Neural cell (in vitro differentiated cells): ENCODE data around the gene TAS1R2. TPM values are rescaled to one million over a fixed set of nuclear protein-coding genes. Genes with fewer than 3 reads are reported as not detected.
"Not testable (repeated sequence)": the region's sequence is repeated elsewhere in the genome, so short reads cannot be mapped to it uniquely, and the experiment has no call there.

ENCODE experiments used
- H2AFZ ChIP-seq: fragments of 200-600, 300-800 bp; sonication (generic), shearing (Covaris generic); 2 replicates; pipeline ENCODE4 v1.6.0; 2014; ENCODE audit warnings: low read depth, mild to moderate bottlenecking, antibody characterized with exemption, low read length, moderate library complexity
- H3F3A ChIP-seq: fragments of 200-600 bp; shearing (Covaris generic); 2 replicates; pipeline ENCODE4 v1.6.1; 2016; ENCODE audit warnings: mild to moderate bottlenecking, moderate library complexity, mixed read lengths, antibody characterized with exemption, low read length; ENCODE audit not compliant: insufficient read depth, poor library complexity, severe bottlenecking
- H3K27ac ChIP-seq: fragments of 200-600, 300-800 bp; sonication (generic), shearing (Covaris generic); 2 replicates; pipeline ENCODE4 v1.5.1; 2014; ENCODE audit warnings: mild to moderate bottlenecking, low read length, moderate library complexity
- H3K27me3 ChIP-seq: fragments of 300-800, 200-600 bp; sonication (generic), shearing (Covaris generic); 2 replicates; pipeline ENCODE4 v1.6.0; 2014; ENCODE audit warnings: mild to moderate bottlenecking, low read depth, low read length, moderate library complexity; ENCODE audit not compliant: insufficient read depth
- H3K36me3 ChIP-seq: fragments of 300-800, 200-600 bp; sonication (generic), shearing (Covaris generic); 2 replicates; pipeline ENCODE4 v1.5.1; 2014; ENCODE audit warnings: mild to moderate bottlenecking, antibody characterized with exemption, low read length, moderate library complexity; ENCODE audit not compliant: insufficient read depth
- H3K4me2 ChIP-seq: fragments of 300-800, 200-600 bp; sonication (generic), shearing (Covaris generic); 2 replicates; pipeline ENCODE4 v1.6.0; 2014; ENCODE audit warnings: mild to moderate bottlenecking, low read length
- H3K4me3 ChIP-seq: fragments of 300-800, 200-600 bp; sonication (generic), shearing (Covaris generic); 2 replicates; pipeline ENCODE4 v1.5.1; 2014; ENCODE audit warnings: mild to moderate bottlenecking, low read length, moderate library complexity
- H3K79me2 ChIP-seq: fragments of 200-600 bp; shearing (Covaris generic); replicated peaks from 2 replicates; pipeline ENCODE4 v1.6.0; 2014; ENCODE audit warnings: mild to moderate bottlenecking, low read length, moderate library complexity; ENCODE audit not compliant: insufficient read depth
- H3K9ac ChIP-seq: fragments of 300-800, 200-600 bp; sonication (generic), shearing (Covaris generic); 2 replicates; pipeline ENCODE4 v1.6.1; 2016; ENCODE audit warnings: mild to moderate bottlenecking, low read length, mixed read lengths
- H3K9me2 ChIP-seq: fragments of 200-600 bp; shearing (Covaris generic); 2 replicates; pipeline ENCODE4 v1.6.1; 2016; ENCODE audit warnings: mild to moderate bottlenecking, low read length, mixed read lengths; ENCODE audit not compliant: insufficient read depth
- H3K9me3 ChIP-seq: fragments of 200-600, 300-800 bp; sonication (generic), shearing (Covaris generic); 2 replicates; pipeline ENCODE4 v1.6.1; 2016; ENCODE audit warnings: mild to moderate bottlenecking, mixed run types, low read length, moderate library complexity, mixed read lengths
- H4K20me1 ChIP-seq: fragments of 200-600 bp; shearing (Covaris generic); 2 replicates; pipeline ENCODE4 v1.6.1; 2016; ENCODE audit warnings: mild to moderate bottlenecking, mixed run types; ENCODE audit not compliant: insufficient read depth
- CTCF ChIP-seq: fragments of 450-650 bp; IDR thresholded peaks from 2 replicates; pipeline ENCODE4 v1.5.1; 2014; ENCODE audit warnings: antibody characterized with exemption, mild to moderate bottlenecking, moderate library complexity; ENCODE audit not compliant: poor library complexity, severe bottlenecking
- EP300 ChIP-seq: fragments of 450-650 bp; conservative IDR thresholded peaks from 2 replicates; pipeline ENCODE4 v1.6.1; 2014; ENCODE audit warnings: antibody characterized with exemption, mild to moderate bottlenecking, moderate library complexity; ENCODE audit not compliant: poor library complexity, severe bottlenecking
- MXI1 ChIP-seq: fragments of 450-650 bp; conservative IDR thresholded peaks from 2 replicates; pipeline ENCODE4 v1.6.1; 2014; ENCODE audit warnings: antibody characterized with exemption, mild to moderate bottlenecking; ENCODE audit not compliant: poor library complexity, severe bottlenecking
- POLR2AphosphoS5 ChIP-seq: IDR thresholded peaks from 2 replicates; pipeline ENCODE4 v1.6.1; 2012
- RAD21 ChIP-seq: fragments of 450-650 bp; conservative IDR thresholded peaks from 2 replicates; pipeline ENCODE4 v1.6.1; 2014; ENCODE audit warnings: antibody characterized with exemption, mild to moderate bottlenecking, moderate library complexity
- REST ChIP-seq: IDR thresholded peaks from 2 replicates; pipeline ENCODE4 v1.6.1; 2012; ENCODE audit warnings: borderline replicate concordance
- SMC3 ChIP-seq: fragments of 450-650 bp; conservative IDR thresholded peaks from 2 replicates; pipeline ENCODE4 v1.6.1; 2014; ENCODE audit warnings: antibody characterized with exemption, mild to moderate bottlenecking, moderate library complexity; ENCODE audit not compliant: poor library complexity
- TAF1 ChIP-seq: IDR thresholded peaks from 2 replicates; pipeline ENCODE4 v1.6.1; 2012; ENCODE audit warnings: low read depth
- polyA plus RNA-seq: library from polyadenylated mRNA; depleted of rRNA; stranded (reverse); fragments of >200 nt; gene quantifications from 2 replicates; pipeline ENCODE4 v1.2.3, GENCODE V29; 2014

The TAS1R2 gene
- polyA plus RNA-seq, 1 donor from 2014 or later, result not detected

GRCh38 chr1:18871401-18872070, 12.1 kb upstream of the TAS1R2 start:
- Histone ChIP-seq H3K27ac (no peak overlapping the region), H3K9me3 (no peaks in the 10 kb centered on the region), H3F3A (no peaks in the 10 kb centered on the region), H3K79me2 (no peaks in the 10 kb centered on the region), H3K9ac (no peak overlapping the region), H3K4me3 (no peak overlapping the region), H3K4me2 (no peak overlapping the region), H2AFZ (no peak overlapping the region), H3K9me2 (no peaks in the 10 kb centered on the region), H3K36me3 (no peaks in the 10 kb centered on the region), H4K20me1 (no peaks in the 10 kb centered on the region), H3K27me3 (no peaks in the 10 kb centered on the region)
- no peak for TF ChIP-seq REST
- no peak for TF ChIP-seq RAD21
- no peak for TF ChIP-seq EP300
- TF ChIP-seq MXI1, result no peak
- TF ChIP-seq POLR2AphosphoS5, result no peak
- no peak for TF ChIP-seq CTCF
- TF ChIP-seq TAF1, result no peak

- no peak overlapping the region for H3K9ac ChIP-seq
- no peaks in the 10 kb centered on the region for H3F3A ChIP-seq
- no peaks in the 10 kb centered on the region for H3K9me3 ChIP-seq
- no peaks in the 10 kb centered on the region for H3K36me3 ChIP-seq
- no peaks in the 10 kb centered on the region for H3K27me3 ChIP-seq
- H3K9me2 ChIP-seq, result no peaks in the 10 kb centered on the region
- H3K4me3 ChIP-seq, result no peak overlapping the region
- H4K20me1 ChIP-seq, result no peaks in the 10 kb centered on the region
- H2AFZ ChIP-seq, result no peak overlapping the region
- no peak overlapping the region for H3K4me2 ChIP-seq
- no peaks in the 10 kb centered on the region for H3K79me2 ChIP-seq
- TF ChIP-seq POLR2AphosphoS5 (no peak), MXI1 (no peak), SMC3 (no peak)
- no peak overlapping the region for H3K27ac ChIP-seq
Measured at GRCh38 chr1:18870957-18871356, 11.5 kb upstream of the TAS1R2 start.

GRCh38 chr1:18870595-18870865, 11.1 kb upstream of the TAS1R2 start:
- H2AFZ ChIP-seq, H4K20me1 ChIP-seq, H3K79me2 ChIP-seq, H3K36me3 ChIP-seq, H3K4me3 ChIP-seq, H3F3A ChIP-seq, H3K9ac ChIP-seq, H3K9me2 ChIP-seq, H3K9me3 ChIP-seq, H3K4me2 ChIP-seq, H3K27me3 ChIP-seq, H3K27ac ChIP-seq: not testable (repeated sequence)
